H1 (cell line): ENCODE data around the gene NPPA. TPM values are rescaled to one million over a fixed set of nuclear protein-coding genes. Genes with fewer than 3 reads are reported as not detected.

ENCODE experiments used
- CTCF ChIA-PET: fragments of 300-600 bp; sonication (Branson Sonifier 250); formaldehyde crosslinking; loops from one replicate; lab custom pipeline; 2021; ENCODE audit not compliant: partially characterized antibody; lab: Charles Lee
- POLR2A ChIA-PET: fragments of 300-600 bp; sonication (Branson Sonifier 250); formaldehyde crosslinking; loops from one replicate; lab custom pipeline; 2021; ENCODE audit warnings: inconsistent platforms; ENCODE audit not compliant: partially characterized antibody; lab: Charles Lee
- DNase-seq, 2 experiments: peaks; one replicate each; pipeline versions ENCODE4 v3.0.0 to v3.0.0-alpha.2; 2010 to 2022; ENCODE audit warnings: low spot score in 2 of 2, low read depth in 1 of 2, mixed read lengths in 1 of 2
- FAIRE-seq: peaks from 2 replicates; lab custom pipeline; 2011; peaks lifted over from hg19 to GRCh38; lab: Jason Lieb, UNC
- H2AFZ ChIP-seq: 2 replicates; pipeline ENCODE4 v1.8.1; 2012; ENCODE audit warnings: low read length, inconsistent platforms
- H2AK5ac ChIP-seq: 2 replicates; pipeline ENCODE4 v1.6.1; 2013; ENCODE audit warnings: low read depth, low read length
- H2BK120ac ChIP-seq: replicated peaks from 2 replicates; pipeline ENCODE3; 2013; ENCODE audit warnings: low read depth, low read length, inconsistent platforms
- H2BK12ac ChIP-seq: 2 replicates; pipeline ENCODE4 v1.6.1; 2013; ENCODE audit warnings: low read depth, low read length
- H2BK15ac ChIP-seq: 2 replicates; pipeline ENCODE4 v1.6.1; 2013; ENCODE audit warnings: low read length
- H2BK20ac ChIP-seq: 2 replicates; pipeline ENCODE4 v1.6.1; 2013; ENCODE audit warnings: low read length
- H2BK5ac ChIP-seq: 2 replicates; pipeline ENCODE4 v1.6.1; 2013; ENCODE audit warnings: low read depth, low read length
- H3K14ac ChIP-seq: 2 replicates; pipeline ENCODE4 v1.6.1; 2013; ENCODE audit warnings: inconsistent platforms; ENCODE audit not compliant: insufficient read length
- H3K18ac ChIP-seq: 2 replicates; pipeline ENCODE4 v1.6.1; 2013; ENCODE audit warnings: low read length; ENCODE audit errors: extremely low read depth
- H3K23ac ChIP-seq: 2 replicates; pipeline ENCODE4 v1.6.1; 2013; ENCODE audit warnings: inconsistent platforms; ENCODE audit not compliant: insufficient read length
- H3K23me2 ChIP-seq: 2 replicates; pipeline ENCODE4 v1.6.1; 2013; ENCODE audit warnings: low read depth, low read length
- H3K27ac ChIP-seq: 2 replicates; pipeline ENCODE4 v1.6.1; 2011; ENCODE audit warnings: low read depth, low read length, inconsistent platforms
- H3K27me3 ChIP-seq, 4 experiments: replicated peaks in 1 of 4; 1 replicate in 1 of 4; 2 replicates in 3 of 4; pipeline versions ENCODE4 v1.6.1 to v1.8.1; 2011 to 2013; ENCODE audit warnings: low read length in 3 of 4, mild to moderate bottlenecking in 3 of 4, inconsistent platforms in 2 of 4, mixed read lengths in 2 of 4, moderate library complexity in 1 of 4; ENCODE audit not compliant: control insufficient read depth in 3 of 4, insufficient read depth in 3 of 4; ENCODE audit errors: extremely low read depth in 1 of 4
- H3K36me3 ChIP-seq, 4 experiments: 2 replicates each; pipeline versions ENCODE4 v1.6.1 to v1.8.1; 2011 to 2013; ENCODE audit warnings: mild to moderate bottlenecking in 4 of 4, low read length in 3 of 4, moderate library complexity in 2 of 4, control low read depth in 1 of 4, inconsistent platforms in 1 of 4; ENCODE audit not compliant: insufficient read depth in 4 of 4, control insufficient read depth in 2 of 4
- H3K4ac ChIP-seq: replicated peaks from 2 replicates; pipeline ENCODE3; 2013; ENCODE audit warnings: low read length, low read depth, mixed read lengths, inconsistent platforms; ENCODE audit not compliant: insufficient read length
- H3K4me1 ChIP-seq, 4 experiments: replicated peaks in 1 of 4; 1 replicate in 1 of 4; 2 replicates in 3 of 4; pipeline versions ENCODE4 v1.6.1 to v1.8.1; 2011 to 2013; ENCODE audit warnings: low read length in 3 of 4, inconsistent platforms in 2 of 4, mixed read lengths in 1 of 4; ENCODE audit not compliant: insufficient read depth in 4 of 4, control insufficient read depth in 3 of 4
- H3K4me2 ChIP-seq, 2 experiments: 2 replicates each; pipeline versions ENCODE4 v1.6.1 to v1.8.1; 2011 to 2013; ENCODE audit warnings: low read depth in 2 of 2, low read length in 2 of 2, control low read depth in 1 of 2, inconsistent platforms in 1 of 2, mild to moderate bottlenecking in 1 of 2; ENCODE audit not compliant: insufficient read depth in 1 of 2
- H3K4me3 ChIP-seq, 4 experiments: fragments of 200-600, 300-600 bp in 1 of 4; sonication (generic), shearing (Covaris generic), sonication (Bioruptor Twin) in 1 of 4; 2 replicates each; pipeline versions ENCODE4 v1.5.1 to v1.8.1; 2011 to 2016; ENCODE audit warnings: low read length in 4 of 4, low read depth in 3 of 4, control low read depth in 2 of 4, inconsistent platforms in 2 of 4, mild to moderate bottlenecking in 2 of 4, mixed read lengths in 1 of 4, moderate library complexity in 1 of 4; ENCODE audit not compliant: insufficient read depth in 2 of 4; ENCODE audit errors: extremely low read depth in 1 of 4
- H3K56ac ChIP-seq: replicated peaks from 2 replicates; pipeline ENCODE3; 2013; ENCODE audit warnings: low read depth, mild to moderate bottlenecking, mixed read lengths, low read length, inconsistent platforms; ENCODE audit not compliant: insufficient read length
- H3K79me1 ChIP-seq: 2 replicates; pipeline ENCODE4 v1.6.1; 2013; ENCODE audit warnings: low read depth, low read length, control low read depth
- H3K79me2 ChIP-seq, 2 experiments: 2 replicates each; pipeline versions ENCODE4 v1.6.1 to v1.8.1; 2012 to 2013; ENCODE audit warnings: low read length in 2 of 2, mild to moderate bottlenecking in 2 of 2, inconsistent platforms in 1 of 2; ENCODE audit not compliant: insufficient read depth in 2 of 2, control insufficient read depth in 1 of 2
- H3K9ac ChIP-seq, 4 experiments: replicated peaks in 1 of 4; 1 replicate in 1 of 4; 2 replicates in 3 of 4; pipeline versions ENCODE4 v1.6.1 to v1.8.1; 2011 to 2013; ENCODE audit warnings: low read depth in 3 of 4, low read length in 3 of 4, control low read depth in 2 of 4, mild to moderate bottlenecking in 2 of 4, moderate library complexity in 2 of 4, inconsistent platforms in 1 of 4; ENCODE audit errors: extremely low read depth in 1 of 4
- H3K9me3 ChIP-seq, 2 experiments: 2 replicates each; pipeline versions ENCODE4 v1.6.1 to v1.8.1; 2012 to 2013; ENCODE audit warnings: mild to moderate bottlenecking in 2 of 2, moderate library complexity in 2 of 2, control low read depth in 1 of 2, inconsistent platforms in 1 of 2, low read depth in 1 of 2, low read length in 1 of 2, mixed read lengths in 1 of 2; ENCODE audit not compliant: insufficient read depth in 2 of 2
- H4K20me1 ChIP-seq, 2 experiments: replicated peaks in 1 of 2; 2 replicates each; pipeline versions ENCODE3 to v1.8.1; 2011 to 2013; ENCODE audit warnings: inconsistent platforms in 2 of 2, low read length in 2 of 2, mild to moderate bottlenecking in 1 of 2; ENCODE audit not compliant: insufficient read depth in 2 of 2, control insufficient read depth in 1 of 2
- H4K5ac ChIP-seq: 2 replicates; pipeline ENCODE4 v1.6.1; 2013; ENCODE audit warnings: low read length, low read depth, mixed read lengths, inconsistent platforms; ENCODE audit not compliant: insufficient read length
- H4K8ac ChIP-seq: 2 replicates; pipeline ENCODE4 v1.8.0; 2013; ENCODE audit warnings: mild to moderate bottlenecking, moderate library complexity, low read length, inconsistent platforms; ENCODE audit not compliant: insufficient read depth; ENCODE audit errors: extremely low read depth
- H4K91ac ChIP-seq: replicated peaks from 2 replicates; pipeline ENCODE3; 2013; ENCODE audit warnings: low read length, mixed read lengths, inconsistent platforms; ENCODE audit not compliant: insufficient read length
- ASH2L ChIP-seq: fragments of 200-600, 300-600 bp; sonication (generic); IDR thresholded peaks from one replicate; pipeline ENCODE4 v1.7.1; 2017; ENCODE audit warnings: low read length
- HDAC6 ChIP-seq: IDR thresholded peaks from one replicate; pipeline ENCODE4 v1.7.1; 2012; ENCODE audit warnings: low read depth, mild to moderate bottlenecking, inconsistent platforms, low read length, moderate library complexity
- JUND ChIP-seq: IDR thresholded peaks from 2 replicates; pipeline ENCODE4 v1.6.1; 2011; ENCODE audit warnings: mild to moderate bottlenecking, improper control_type of control experiment, low read length
- POU5F1 ChIP-seq: IDR thresholded peaks from 2 replicates; pipeline ENCODE4 v1.6.1; 2011; ENCODE audit warnings: low read depth, mild to moderate bottlenecking, low read length, moderate library complexity
- RBBP5 ChIP-seq: IDR thresholded peaks from 2 replicates; pipeline ENCODE4 v1.7.1; 2012; ENCODE audit warnings: low read depth, mild to moderate bottlenecking, inconsistent platforms, low read length, moderate library complexity, borderline replicate concordance
- RFX5 ChIP-seq: IDR thresholded peaks from 2 replicates; pipeline ENCODE4 v1.6.1; 2011; ENCODE audit warnings: low read depth, low read length, improper control_type of control experiment, borderline replicate concordance
- SAP30 ChIP-seq: fragments of 300-600 bp; sonication (generic); IDR thresholded peaks from 2 replicates; pipeline ENCODE4 v1.7.1; 2012; ENCODE audit warnings: low read length, moderate library complexity, mild to moderate bottlenecking, inconsistent platforms; ENCODE audit not compliant: insufficient read depth, insufficient replicate concordance
- TEAD4 ChIP-seq: IDR thresholded peaks from 2 replicates; pipeline ENCODE4 v1.6.1; 2012; ENCODE audit warnings: low read depth, low read length, inconsistent platforms, mixed read lengths
- ZNF274 ChIP-seq: IDR thresholded peaks from 2 replicates; pipeline ENCODE4 v1.7.0; 2012; ENCODE audit warnings: low read length, borderline replicate concordance; ENCODE audit errors: extremely low read depth
- WGBS, 2 experiments: shearing (Covaris generic) in 1 of 2; methylation state at CpG; one replicate each; pipeline versions ENCODE4 v1.1.6 to v1.1.7; 2013 to 2015; ENCODE audit warnings: low lambda C conversion rate in 2 of 2, mixed read lengths in 2 of 2, inconsistent platforms in 1 of 2, low coverage in 1 of 2, missing lambda C conversion rate in 1 of 2; ENCODE audit not compliant: insufficient replicate concordance in 2 of 2, insufficient coverage in 1 of 2, insufficient read length in 1 of 2; ENCODE audit errors: extremely low coverage in 1 of 2, missing lambda C conversion rate in 1 of 2; 5-methylcytosine and 5-hydroxymethylcytosine counted together
- polyA plus RNA-seq, 7 experiments: library from polyadenylated mRNA; depleted of rRNA in 3 of 7; stranded (reverse) in 5 of 7; unstranded in 2 of 7; fragments of >200 nt in 5 of 7; fragments of 200-250 nt in 2 of 7; gene quantifications; 1 replicate in 5 of 7; 2 replicates in 1 of 7; 4 replicates in 1 of 7; pipeline versions ENCODE4 v1.2.1 to v1.2.3, GENCODE V29; 2011 to 2013; ENCODE audit warnings: missing spikeins in 2 of 7, mixed read lengths in 2 of 7
- total RNA-seq: library from RNA; stranded (reverse); fragmentation: NEBNext Ultra II Directional; extraction: Animal tissue kit (Norgen Biotek cat#: 25700); gene quantifications from 2 replicates; pipeline ENCODE4 v1.2.1, GENCODE V29; 2021

The NPPA gene
- total and polyA plus RNA-seq, 2 of the 8 experiments (the other 6 are each of a cell fraction or from before 2014, with no cell fraction given) = not detected

- no peak overlapping the region for H2AFZ ChIP-seq
- no peak overlapping the region for H3K9ac ChIP-seq
- no peaks in the 10 kb centered on the region for H3K4me1 ChIP-seq
- H3K79me1 ChIP-seq = no peaks in the 10 kb centered on the region; the same call in 1 of the 2 replicates
- no peak overlapping the region for H3K4me2 ChIP-seq
- no peak overlapping the region for H3K14ac ChIP-seq
- no peak overlapping the region for H3K27ac ChIP-seq
- no peak overlapping the region for H2BK15ac ChIP-seq
- no peak for DNase-seq
- H3K23ac ChIP-seq = no peak overlapping the region
- H3K4me3 ChIP-seq = no peak overlapping the region
- H2BK120ac ChIP-seq = no peak overlapping the region
- peaks cover 0 to 3% of the 10 kb centered on the region in 2 experiments for H4K20me1 ChIP-seq
- no peak overlapping the region for H4K5ac ChIP-seq
- no peaks in the 10 kb centered on the region for H3K79me2 ChIP-seq
- no peak overlapping the region for H4K8ac ChIP-seq
- ChIA-PET CTCF (interaction anchor here (0.7 to 1.3 kb wide), 2 partner anchors 39 to 339 kb away, joined by 3 read pairs; no protein-coding TSS in a partner anchor), POLR2A (interaction anchor here (1.4 kb wide), 2 partner anchors 12 to 15 kb away, joined by 3 to 4 read pairs; no protein-coding TSS in a partner anchor)
- no peaks in the 10 kb centered on the region for H3K23me2 ChIP-seq
- H2BK5ac ChIP-seq = no peak overlapping the region
- H3K27me3 ChIP-seq = no peaks in the 10 kb centered on the region
- no peak for FAIRE-seq
- no peak overlapping the region for H3K4ac ChIP-seq
- H3K9me3 ChIP-seq = no peaks in the 10 kb centered on the region
- no peak overlapping the region for H2BK20ac ChIP-seq
- H4K91ac ChIP-seq = no peak overlapping the region
- H2BK12ac ChIP-seq = no peak overlapping the region
- 89% methylated on average over 3 of the region's 3 CpGs; no CpG with 5 or more reads in 1 of the 2 experiments for WGBS, 2 experiments
- no peak overlapping the region for H2AK5ac ChIP-seq
- H3K56ac ChIP-seq = no peak overlapping the region
- peaks cover 13 to 60% (median 42%) of the 10 kb centered on the region in 4 experiments; a peak in 7 of 8 replicates for H3K36me3 ChIP-seq
- no peak overlapping the region for H3K18ac ChIP-seq
- TF ChIP-seq SAP30 (no peak), ZNF274 (no peak), RBBP5 (no peak), ASH2L (no peak), POU5F1 (no peak), HDAC6 (no peak), TEAD4 (no peak), JUND (no peak), RFX5 (no peak)
These were observed 25.5 kb downstream of the NPPA start for GRCh38 chr1:11822091-11822490.
